Anterior cingulate cortex (tissue), 58 donors: ENCODE data around the gene CHAF1B.
"Not testable (repeated sequence)": the region's sequence is repeated elsewhere in the genome, so short reads cannot be mapped to it uniquely, and the experiment has no call there.

ENCODE experiments used
- DNase-seq, 58 donors: peaks; one replicate each; lab custom pipeline; 2025; lab: John Stamatoyannopoulos, UW

CHAF1B gene

DNA sequence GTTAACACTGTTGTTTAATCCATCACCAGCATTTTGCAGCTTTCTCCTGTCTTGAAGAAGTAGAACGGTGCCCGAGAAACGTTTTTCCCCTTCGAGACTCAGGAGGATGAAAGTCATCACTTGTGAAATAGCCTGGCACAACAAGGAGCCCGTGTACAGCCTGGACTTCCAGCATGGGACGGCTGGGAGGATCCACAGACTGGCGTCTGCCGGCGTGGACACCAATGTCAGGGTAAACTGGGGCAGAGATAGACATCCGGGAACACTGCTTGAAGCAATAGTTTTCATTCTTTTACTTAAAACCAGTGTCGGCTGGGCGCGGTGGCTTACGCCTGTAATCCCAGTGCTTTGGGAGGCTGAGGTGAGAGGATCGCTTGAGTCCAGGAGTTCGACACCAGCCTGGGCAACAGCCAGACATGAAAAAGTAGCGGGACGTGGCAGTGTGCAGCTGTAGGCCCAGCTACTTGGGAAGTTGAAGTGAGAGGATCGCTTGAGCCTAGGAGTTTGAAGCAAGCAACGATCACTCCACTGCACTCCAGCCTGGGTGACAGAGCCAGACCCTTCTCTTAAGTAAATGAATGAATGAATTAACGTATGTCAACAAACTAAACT, 945 bp downstream of the CHAF1B start:
- no peak for DNase-seq

DNA sequence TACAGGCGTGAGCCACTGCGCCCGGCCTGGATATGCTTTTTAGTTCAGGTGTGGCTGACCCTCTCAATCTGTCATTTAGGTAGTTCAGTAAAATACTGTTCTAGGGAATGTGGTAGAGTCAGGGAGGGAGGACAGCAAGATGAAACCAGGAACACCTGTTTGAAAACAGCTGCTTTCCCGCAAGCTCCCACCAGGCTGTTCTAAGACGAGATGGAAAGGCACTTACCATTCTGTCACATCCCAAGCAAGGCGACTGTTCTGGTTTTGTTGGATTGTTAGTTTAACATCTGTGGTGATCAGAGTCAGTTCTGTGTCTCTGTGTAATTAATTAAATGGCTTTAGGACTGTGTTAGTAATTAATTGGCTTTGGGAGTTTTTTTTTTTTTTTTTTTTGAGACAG, 2.9 kb downstream of the CHAF1B start:
- no peak for DNase-seq

DNA sequence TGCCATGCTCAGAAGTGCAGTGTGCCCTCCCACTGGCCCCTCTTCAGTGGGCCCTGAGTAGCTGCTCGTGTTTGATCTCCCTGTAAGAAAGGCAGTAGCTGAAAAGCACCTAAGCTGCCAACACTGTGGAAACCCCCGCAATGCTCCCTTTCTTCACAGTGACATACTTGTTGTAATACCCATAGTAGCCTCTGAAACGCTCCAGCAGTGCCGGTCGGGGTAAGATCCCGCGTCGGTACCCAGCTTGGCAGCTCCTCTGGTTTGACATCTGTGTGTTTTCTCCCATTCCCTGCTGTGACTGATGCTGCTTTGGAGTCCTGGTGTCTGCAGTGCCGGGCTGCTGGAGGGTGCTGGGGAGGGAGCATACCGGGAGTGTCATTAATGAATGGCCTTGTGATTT, 3.6 kb downstream of the CHAF1B start:
- peak in 27 of 58 donors; percentile 5 to 52 (median 21) for DNase-seq

DNA sequence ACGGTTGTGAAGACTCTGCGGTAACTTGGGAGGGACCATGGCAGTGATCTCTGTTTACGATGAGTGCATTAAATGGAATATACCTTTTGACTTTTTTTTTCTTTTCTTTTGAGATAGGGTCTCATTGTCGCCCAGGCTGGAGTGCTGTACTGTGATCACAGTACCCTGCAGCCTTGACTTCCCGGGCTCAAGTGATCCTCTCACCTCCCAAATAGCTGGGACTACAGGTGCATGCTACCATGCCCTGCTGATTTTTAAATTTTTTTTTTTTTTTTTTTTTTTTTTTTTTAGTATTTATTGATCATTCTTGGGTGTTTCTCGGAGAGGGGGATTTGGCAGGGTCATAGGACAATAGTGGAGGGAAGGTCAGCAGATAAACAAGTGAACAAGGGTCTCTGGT, 6.5 kb downstream of the CHAF1B start:
- DNase-seq: not testable (repeated sequence)

DNA sequence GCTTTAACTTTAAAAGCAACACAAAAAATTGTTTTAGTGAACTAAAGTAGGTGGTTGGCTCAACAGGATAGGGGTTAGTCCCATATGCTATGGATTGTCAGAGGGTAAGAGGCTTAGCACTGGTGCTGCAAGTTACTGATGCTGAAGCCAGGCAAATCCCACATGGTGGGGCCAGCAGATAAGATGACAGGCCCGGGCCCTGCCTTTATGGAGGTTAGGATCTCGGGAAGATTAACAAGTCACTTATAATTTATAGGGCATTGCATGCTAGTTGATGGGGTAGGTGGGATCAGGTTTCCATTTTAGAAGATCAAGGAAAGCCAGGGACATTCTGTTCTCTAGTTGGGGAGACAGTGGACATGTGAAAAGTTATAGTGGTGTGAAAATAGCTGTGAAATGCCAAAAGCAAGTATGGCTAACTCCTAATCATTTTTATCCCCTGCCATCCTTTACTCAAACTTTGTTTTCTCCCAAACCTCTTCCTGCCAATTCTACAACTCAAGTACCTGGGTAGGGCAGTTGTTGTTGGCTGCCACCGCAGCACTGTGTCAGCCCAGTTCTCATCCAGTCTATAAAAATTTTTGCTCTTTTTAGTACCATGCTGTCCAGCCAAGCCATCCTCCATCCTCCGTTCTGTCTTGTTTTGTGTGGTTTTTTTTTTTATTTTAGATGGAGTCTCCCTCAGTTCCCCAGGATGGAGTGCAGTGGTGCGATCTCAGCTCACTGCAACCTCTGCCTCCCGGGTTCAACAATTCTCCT, 10.3 kb downstream of the CHAF1B start:
- no peak for DNase-seq

DNA sequence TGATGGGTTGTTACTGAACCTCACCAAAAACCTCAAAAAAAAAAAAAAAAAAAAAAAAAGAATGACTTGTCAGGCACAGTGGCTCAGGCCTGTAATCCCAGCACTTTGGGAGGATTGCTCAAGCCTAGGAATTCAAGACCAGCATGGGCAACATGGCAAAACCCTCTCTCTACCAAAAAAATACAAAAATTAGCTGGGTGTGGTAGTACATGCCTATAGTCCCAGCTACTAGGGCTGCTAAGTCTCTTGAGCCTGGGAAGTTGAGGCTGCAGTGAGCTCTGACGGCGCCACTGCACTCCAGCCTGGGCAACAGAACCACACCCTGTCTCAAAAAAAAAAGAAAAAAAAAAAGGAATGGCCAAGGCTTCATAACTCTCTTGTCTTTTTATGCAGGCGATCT, 11.1 kb downstream of the CHAF1B start:
- DNase-seq: no peak

DNA sequence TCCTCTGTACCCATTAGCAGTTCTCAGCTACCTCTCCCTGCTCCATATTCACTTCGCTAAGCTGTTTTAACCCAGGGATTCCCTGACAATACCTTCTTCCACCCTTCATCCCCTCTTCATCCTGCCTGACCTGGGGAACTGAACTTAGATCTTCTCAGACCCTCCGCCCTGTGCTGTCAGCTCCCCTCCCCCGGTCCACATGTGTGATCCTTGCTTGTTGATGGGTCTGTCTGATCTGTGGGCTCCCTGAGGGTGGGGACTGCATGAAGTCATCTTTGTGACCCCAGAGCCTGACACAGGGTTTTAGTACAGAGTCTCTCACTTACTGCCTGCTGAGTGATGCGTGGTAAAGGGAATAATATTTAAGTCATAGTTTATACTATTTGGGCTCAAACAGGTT, 11.8 kb downstream of the CHAF1B start:
- no peak for DNase-seq

DNA sequence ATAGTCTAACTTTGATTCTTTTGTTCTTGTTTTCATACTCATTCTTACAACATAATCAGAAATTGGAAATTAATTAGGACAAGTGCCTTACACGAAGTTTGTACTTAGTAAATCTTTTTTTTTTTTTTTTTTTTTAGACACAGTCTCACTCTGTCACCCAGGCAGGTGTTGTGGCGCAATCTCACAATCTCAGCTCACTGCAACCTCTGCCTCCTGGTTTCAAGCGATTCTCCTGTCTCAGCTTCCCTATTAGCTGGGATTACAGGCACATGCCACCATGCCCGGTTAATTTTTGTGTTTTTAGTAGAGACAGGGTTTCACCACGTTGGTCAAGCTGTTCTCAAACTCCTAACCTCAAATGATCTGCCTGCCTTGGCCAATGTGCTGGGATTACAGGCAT, 12.4 kb downstream of the CHAF1B start:
- DNase-seq: no peak

DNA sequence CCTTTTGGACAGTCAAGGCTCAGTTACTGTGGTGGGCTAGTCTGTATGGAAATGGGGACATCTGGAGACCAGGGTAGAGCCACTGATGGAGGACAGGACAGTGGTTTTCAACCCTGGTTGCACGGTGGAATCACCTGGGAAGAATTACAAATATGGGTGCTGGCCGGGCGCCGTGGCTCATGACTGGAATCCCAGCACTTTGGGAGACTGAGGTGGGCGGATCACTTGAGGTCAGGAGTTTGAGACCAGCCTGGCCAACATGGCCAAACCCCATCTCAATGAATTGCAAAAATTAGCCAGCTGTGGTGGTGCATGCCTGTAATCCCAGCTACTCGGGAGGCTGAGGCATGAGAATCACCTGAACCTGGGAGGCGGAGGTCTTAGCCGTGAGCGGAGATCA, 14.5 kb downstream of the CHAF1B start:
- DNase-seq: not testable (repeated sequence)

DNA sequence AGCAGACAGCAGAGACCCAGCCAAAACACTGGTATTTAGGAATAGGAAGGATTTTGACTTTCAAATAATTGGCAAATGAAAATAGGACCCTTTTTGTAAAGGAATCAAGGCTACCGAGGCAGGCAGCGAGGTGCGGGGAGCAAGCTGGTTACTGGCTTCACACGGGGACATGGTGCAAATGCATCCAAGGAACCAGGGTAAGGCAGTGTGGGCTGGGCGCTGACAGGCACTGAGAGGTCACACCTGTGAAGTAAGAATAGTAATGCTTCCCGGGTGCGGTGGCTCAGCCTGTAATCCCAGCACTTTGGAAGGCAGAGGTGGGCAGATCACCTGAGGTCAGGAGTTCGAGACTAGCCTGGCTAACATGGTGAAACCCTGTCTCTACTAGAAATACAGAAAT, 15.5 kb downstream of the CHAF1B start:
- DNase-seq: no peak

DNA sequence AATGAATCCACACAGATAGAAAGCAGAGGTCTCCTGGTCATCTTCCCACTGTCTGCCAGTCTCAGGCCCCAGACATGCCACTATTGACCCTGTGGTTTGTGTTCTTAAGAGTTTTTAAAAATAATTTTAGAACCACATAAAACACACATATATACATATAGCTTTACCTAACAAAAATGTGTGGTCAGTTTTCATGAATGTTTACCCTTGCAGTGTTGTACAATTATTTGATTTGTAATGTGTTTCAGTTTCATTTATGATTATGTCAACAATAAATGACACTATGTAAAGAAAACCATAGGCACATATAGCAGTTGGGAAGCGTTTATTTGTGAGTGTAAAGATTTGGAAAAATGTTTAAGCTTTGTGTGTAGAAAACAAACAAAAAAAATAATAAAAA, 17.1 kb downstream of the CHAF1B start:
- DNase-seq: no peak

DNA sequence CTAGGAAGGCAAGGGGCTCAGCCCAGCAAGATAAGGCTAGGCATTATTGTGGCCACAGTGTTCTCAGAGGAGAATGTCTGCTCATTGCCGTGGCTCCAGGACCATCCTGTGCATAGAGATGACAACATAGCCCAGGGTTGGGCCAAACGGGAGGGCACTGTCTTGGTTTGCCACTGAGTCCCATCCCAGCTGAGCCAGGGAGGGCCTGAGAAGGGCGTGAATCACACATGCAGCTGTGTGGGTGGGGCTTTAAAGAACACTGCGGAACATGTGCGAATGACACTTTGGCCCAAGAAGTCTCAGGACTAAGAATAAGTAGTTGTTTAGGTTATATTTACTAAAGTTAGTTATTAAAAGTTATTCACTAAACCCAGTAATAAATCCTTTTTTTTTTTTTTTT, 18.5 kb downstream of the CHAF1B start:
- DNase-seq: no peak

DNA sequence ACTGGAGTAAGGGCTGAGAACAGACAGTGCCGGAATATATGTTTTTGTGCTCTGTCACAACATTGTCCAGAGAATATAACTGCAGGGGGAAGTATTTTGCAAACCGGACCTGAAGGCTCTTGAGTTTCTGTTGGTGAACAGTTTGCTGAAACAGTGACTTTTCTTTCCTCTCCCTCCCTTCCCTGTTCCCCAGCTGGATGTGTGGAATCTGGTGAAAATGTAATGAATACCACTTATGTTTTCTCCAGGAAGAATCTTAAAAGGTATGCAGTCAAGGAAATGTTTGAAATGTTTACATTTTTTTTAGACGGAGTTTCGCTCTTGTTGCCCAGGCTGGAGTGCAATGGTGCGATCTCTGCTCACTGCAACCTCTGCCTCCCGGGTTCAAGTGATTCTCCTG, 23.4 kb downstream of the CHAF1B start:
- DNase-seq: no peak

DNA sequence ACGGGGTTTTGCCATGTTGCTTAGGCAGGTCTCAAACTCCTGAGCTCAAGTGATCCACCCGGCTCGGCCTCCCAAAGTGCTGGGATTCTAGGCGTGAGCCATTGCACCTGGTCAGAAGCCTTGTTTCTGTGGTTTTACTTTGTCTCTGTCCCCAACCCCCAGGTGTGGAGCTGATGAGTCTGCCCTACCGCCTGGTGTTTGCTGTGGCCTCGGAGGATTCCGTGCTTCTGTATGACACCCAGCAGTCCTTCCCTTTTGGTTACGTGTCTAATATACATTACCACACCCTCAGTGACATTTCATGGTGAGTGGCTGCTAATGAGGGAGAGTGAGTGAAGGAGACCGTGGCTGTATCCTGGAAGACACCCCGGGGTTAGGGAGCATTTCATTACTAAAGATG, 26.1 kb downstream of the CHAF1B start:
- DNase-seq: no peak

DNA sequence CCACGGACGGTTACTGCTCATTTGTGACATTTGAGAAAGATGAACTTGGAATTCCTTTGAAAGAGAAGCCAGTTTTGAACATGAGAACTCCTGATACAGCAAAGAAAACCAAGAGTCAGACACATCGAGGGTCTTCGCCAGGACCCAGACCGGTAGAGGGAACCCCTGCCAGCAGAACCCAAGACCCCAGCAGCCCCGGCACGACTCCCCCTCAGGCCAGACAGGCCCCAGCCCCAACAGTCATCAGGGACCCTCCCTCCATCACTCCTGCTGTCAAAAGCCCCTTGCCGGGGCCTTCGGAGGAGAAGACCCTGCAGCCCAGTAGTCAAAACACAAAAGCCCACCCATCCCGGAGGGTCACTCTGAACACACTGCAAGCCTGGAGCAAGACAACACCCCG, 27.7 kb downstream of the CHAF1B start:
- no peak for DNase-seq

DNA sequence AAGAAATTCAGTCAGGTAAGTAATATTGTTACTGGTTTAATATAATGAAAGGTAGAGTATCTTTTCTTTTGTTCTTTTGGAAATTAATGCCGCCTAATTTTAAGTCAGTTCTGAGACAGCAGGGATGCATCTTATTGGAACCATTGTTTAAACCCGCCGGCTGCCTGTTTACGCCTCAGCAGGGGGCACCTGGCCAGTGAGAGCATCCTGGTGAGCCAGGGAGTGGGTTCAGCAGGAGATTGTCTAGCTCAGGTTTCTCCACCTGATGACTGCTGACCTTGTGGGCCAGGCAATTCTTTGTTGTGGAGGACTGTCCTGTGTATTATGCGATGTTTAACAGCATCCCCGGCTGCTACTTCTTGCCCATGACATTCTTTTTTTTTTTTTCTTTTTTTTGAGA, 30.2 kb downstream of the CHAF1B start:
- DNase-seq: no peak

DNA sequence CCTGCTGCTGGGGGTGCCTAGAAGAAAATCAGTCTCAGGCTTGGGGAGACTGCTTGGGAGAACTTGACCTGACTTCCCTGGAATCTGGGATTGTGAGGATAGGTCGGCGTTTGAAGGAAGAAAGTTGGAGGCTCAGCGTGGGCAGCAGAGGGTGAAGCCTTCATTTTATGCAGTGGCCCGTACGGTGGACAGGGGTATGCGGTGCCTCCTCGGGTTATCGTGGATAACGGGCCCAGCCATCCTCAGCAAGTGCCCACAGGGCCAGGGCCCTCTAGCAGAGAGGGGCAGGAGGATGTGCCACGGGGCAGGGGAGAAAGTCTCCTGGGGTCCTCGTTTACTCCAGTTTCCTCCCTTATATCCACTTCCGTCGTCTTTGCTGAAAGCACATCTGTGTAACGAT, 34.0 kb downstream of the CHAF1B start:
- no peak for DNase-seq

DNA sequence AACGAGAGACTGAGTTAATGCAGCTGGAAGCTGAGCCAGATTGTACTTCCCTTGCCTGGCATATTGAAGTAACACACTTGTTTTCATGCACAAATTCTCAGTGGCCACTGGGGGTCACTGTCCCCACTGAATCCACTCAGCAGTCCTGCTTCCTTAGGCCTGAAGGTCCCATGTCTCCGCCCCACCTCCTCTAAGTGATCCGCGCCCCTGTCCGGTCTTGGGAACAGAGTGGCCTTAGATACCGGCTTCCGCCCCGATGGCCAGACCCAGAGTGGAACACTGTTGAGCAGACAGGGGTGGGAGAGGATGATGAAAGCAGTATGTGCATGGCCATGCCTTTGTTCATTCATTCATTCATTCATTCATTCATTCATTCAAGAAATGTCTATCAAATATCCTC, 34.8 kb downstream of the CHAF1B start:
- peak in 50 of 58 donors; percentile 4 to 71 (median 38) for DNase-seq

DNA sequence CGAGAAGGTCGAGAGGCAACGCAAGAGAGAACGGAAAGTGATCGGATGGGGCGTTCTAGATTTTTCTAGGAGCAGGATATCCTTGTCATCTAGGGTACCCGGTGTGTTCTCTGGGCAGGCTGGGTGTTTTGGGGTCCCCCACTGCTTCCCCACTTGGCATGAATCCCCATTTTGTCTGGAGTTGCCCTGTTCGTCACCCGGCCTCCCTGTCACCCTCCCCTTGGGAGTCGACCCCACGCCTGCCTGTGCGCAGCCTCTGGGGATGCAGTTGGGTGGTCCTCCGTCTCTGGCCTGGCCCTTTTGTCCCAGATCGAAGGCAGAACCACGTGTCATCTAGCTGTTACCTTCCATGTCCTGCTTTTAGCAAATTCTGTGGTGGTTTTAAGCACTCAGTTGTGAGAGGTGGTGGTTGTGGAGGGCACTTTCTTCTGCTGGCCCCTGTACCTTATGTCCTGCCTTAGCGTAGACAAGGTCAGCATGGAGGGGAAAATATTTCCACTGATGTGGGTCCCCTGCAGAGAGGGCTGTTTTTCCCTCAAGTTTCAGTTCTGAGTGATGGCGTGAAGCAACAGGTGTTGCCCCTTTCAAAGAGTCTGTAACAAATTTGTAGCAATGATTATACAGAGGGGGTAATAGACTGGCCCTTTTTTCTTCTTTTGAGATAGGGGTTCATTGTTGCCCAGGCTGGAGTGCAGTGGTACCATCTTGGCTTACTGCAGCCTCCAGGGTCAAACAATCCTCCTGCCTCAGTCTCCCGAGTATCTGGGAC, 35.6 kb downstream of the CHAF1B start:
- DNase-seq: no peak

DNA sequence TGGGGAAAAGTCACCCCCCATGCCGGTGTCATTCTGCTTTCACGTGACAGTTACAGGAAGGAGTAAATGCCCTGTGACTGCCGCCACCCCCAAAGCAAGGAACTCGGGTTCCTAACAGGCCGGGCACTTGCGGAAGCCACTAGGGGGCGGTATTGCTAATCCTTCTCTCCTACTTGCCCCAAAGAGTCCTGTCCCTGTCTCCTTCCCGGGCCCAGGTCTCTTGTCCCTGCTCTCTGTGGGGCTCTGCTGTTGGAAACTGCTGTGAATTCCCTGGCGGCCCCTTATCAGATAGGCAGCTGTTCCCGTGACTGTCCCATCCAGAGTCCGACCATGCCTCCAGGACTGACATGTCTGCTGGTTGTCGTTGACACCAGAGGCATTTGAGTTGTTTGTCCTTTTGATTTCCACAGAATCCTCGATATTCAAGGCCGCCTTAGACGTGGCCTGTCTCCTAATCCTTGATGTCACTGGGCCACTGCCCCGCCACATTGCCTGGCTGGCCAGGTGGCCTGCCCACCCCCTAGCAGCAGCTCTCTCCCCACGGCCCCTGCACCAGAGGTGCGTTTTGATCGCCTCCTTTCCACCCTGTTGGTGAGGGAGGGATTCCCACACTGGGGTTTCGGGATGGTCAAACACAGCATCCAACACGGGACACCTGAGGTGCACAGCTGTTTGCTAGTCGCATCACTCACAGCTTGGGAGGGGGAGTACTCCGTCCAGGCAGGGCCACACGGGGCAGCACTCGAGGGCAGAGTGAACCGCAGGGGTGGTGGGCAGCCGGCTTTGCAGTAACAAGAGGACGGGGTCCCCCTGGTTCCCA, 37.3 kb downstream of the CHAF1B start:
- peak in 4 of 58 donors; percentile 4 to 24 (median 6) for DNase-seq
